CD4-positive, alpha-beta T cell (primary cell): ENCODE measurements around the gene ASPHD2. TPM values are rescaled to one million over a fixed set of nuclear protein-coding genes. Genes with fewer than 3 reads are reported as not detected.

Experiments
- ATAC-seq: fragments of 200-7000 bp; cut with Tn5 transposase; one replicate; pipeline ENCODE4 v1.10.0; 2022; ENCODE audit warnings: mild to moderate bottlenecking; ENCODE audit not compliant: poor library complexity
- CTCF ChIA-PET: fragments of 350-600 bp; sonication (Branson Sonifier 250); formaldehyde crosslinking; loops from one replicate; lab custom pipeline; 2021; ENCODE audit warnings: antibody characterized with exemption, inconsistent platforms; lab: Charles Lee
- POLR2A ChIA-PET: fragments of 350-600 bp; sonication (Branson Sonifier 250); formaldehyde crosslinking; loops from one replicate; lab custom pipeline; 2021; ENCODE audit warnings: antibody characterized with exemption, inconsistent platforms; lab: Charles Lee
- DNase-seq, 14 experiments: peaks; one replicate each; pipeline ENCODE4 v3.0.0-alpha.2; 2013 to 2020; ENCODE audit warnings: mixed read lengths in 2 of 14
- H3K27ac ChIP-seq, 2 donors: one replicate each; pipeline versions ENCODE4 v1.5.1 to v1.7.0; 2013; ENCODE audit warnings: low read length in 2 of 2, low read depth in 1 of 2, mild to moderate bottlenecking in 1 of 2
- H3K27me3 ChIP-seq, 2 experiments: 1 replicate in 1 of 2; 2 replicates in 1 of 2; pipeline versions ENCODE4 v1.6.1 to v1.7.0; 2013; ENCODE audit warnings: low read length in 2 of 2, control low read depth in 1 of 2, mild to moderate bottlenecking in 1 of 2, moderate library complexity in 1 of 2; ENCODE audit not compliant: insufficient read depth in 2 of 2, control insufficient read depth in 1 of 2
- H3K36me3 ChIP-seq: one replicate; pipeline ENCODE4 v1.6.1; 2013; ENCODE audit warnings: low read length, control low read depth; ENCODE audit not compliant: insufficient read depth
- H3K4me1 ChIP-seq: one replicate; pipeline ENCODE4 v1.6.1; 2013; ENCODE audit warnings: low read length, control low read depth; ENCODE audit not compliant: insufficient read depth
- H3K4me3 ChIP-seq: one replicate; pipeline ENCODE4 v1.5.1; 2013; ENCODE audit warnings: mild to moderate bottlenecking, low read length, moderate library complexity
- H3K9me3 ChIP-seq, 2 experiments: 1 replicate in 1 of 2; 2 replicates in 1 of 2; pipeline versions ENCODE4 v1.6.1 to v1.7.0; 2013; ENCODE audit warnings: low read length in 2 of 2, mild to moderate bottlenecking in 2 of 2, control low read depth in 1 of 2, moderate library complexity in 1 of 2; ENCODE audit not compliant: control insufficient read depth in 1 of 2, insufficient read depth in 1 of 2
- H3K27ac Mint-ChIP-seq: one replicate; pipeline ENCODE4 v1.8.0; 2020; ENCODE audit warnings: mixed read lengths
- H3K27me3 Mint-ChIP-seq: one replicate; pipeline ENCODE4 v1.8.0; 2021; ENCODE audit warnings: mixed read lengths
- H3K36me3 Mint-ChIP-seq: one replicate; pipeline ENCODE4 v1.8.0; 2021; ENCODE audit warnings: low read depth, mixed read lengths
- H3K4me1 Mint-ChIP-seq: one replicate; pipeline ENCODE4 v1.8.0; 2021; ENCODE audit warnings: low read depth, mixed read lengths
- H3K4me3 Mint-ChIP-seq: one replicate; pipeline ENCODE4 v1.8.0; 2020; ENCODE audit warnings: mild to moderate bottlenecking, mixed read lengths
- H3K9me3 Mint-ChIP-seq: one replicate; pipeline ENCODE4 v1.8.0; 2020; ENCODE audit warnings: mixed read lengths
- CTCF ChIP-seq: fragments of 200-600 bp; IDR thresholded peaks from one replicate; pipeline ENCODE4 v1.8.0; 2022; ENCODE audit warnings: antibody characterized with exemption, mild to moderate bottlenecking
- intact Hi-C, 2 experiments: fragments of 100-400 bp; cut with DNase I in 1 of 2; cut with micrococcal nuclease in 1 of 2; formaldehyde crosslinking; loops; one replicate each; pipeline versions ENCODE4 v1.15.1 to v1.9.0; 2023 to 2025; cut with DNase I, micrococcal nuclease
- total RNA-seq, 174 experiments: library from RNA in 2 of 174; stranded (reverse) in 2 of 174; gene quantifications; one replicate each; pipeline ENCODE4 v1.2.3 and lab custom pipeline; 2021 to 2026

ASPHD2 gene
- total RNA-seq, 2 experiments from 2014 or later = 0.70 to 0.85 TPM

- intact Hi-C loops = no loop called here
- no peak overlapping the region for H3K4me3 Mint-ChIP-seq
- peaks cover 45% of the 10 kb centered on the region for H3K36me3 ChIP-seq
- H3K4me3 ChIP-seq = no peak overlapping the region
- no peak overlapping the region for H3K27ac ChIP-seq
- H3K27me3 Mint-ChIP-seq = no peaks in the 10 kb centered on the region
- no peaks in the 10 kb centered on the region for H3K9me3 ChIP-seq
- ChIA-PET POLR2A (interaction anchor here (0.8 kb wide), 1 partner anchor 31 kb away, joined by 4 read pairs; the partner anchor contains the start of genes HPS4 and SRRD), CTCF (interaction anchor here (1.3 kb wide), 1 partner anchor 8 kb away, joined by 3 read pairs; no protein-coding TSS in a partner anchor)
- peaks cover 73% of the 10 kb centered on the region for H3K36me3 Mint-ChIP-seq
- no peaks in the 10 kb centered on the region for H3K4me1 ChIP-seq
- no peaks in the 10 kb centered on the region for H3K9me3 Mint-ChIP-seq
- H3K27ac Mint-ChIP-seq = no peak overlapping the region
- no peak for ATAC-seq
- no peak for DNase-seq
- H3K4me1 Mint-ChIP-seq = no peaks in the 10 kb centered on the region
- TF ChIP-seq CTCF = no peak
- H3K27me3 ChIP-seq = no peaks in the 10 kb centered on the region
Observed at GRCh38 chr22:26452236-26453016, 23.4 kb downstream of the ASPHD2 start.

- H3K27me3 Mint-ChIP-seq = no peaks in the 10 kb centered on the region
- Histone ChIP-seq H3K36me3 (peaks cover 53% of the 10 kb centered on the region), H3K27me3 (no peaks in the 10 kb centered on the region), H3K4me1 (no peaks in the 10 kb centered on the region), H3K27ac (no peak overlapping the region), H3K9me3 (no peaks in the 10 kb centered on the region), H3K4me3 (no peak overlapping the region)
- DNase-seq (no peak), ATAC-seq (no peak)
- no peak for TF ChIP-seq CTCF
- H3K4me1 Mint-ChIP-seq = no peaks in the 10 kb centered on the region
- ChIA-PET POLR2A (no interaction called here), CTCF (no interaction called here)
- H3K9me3 Mint-ChIP-seq = no peaks in the 10 kb centered on the region
- no peak overlapping the region for H3K4me3 Mint-ChIP-seq
- H3K36me3 Mint-ChIP-seq = peaks cover 78% of the 10 kb centered on the region
- H3K27ac Mint-ChIP-seq = no peak overlapping the region
- intact Hi-C loops = no loop called here
Observed at GRCh38 chr22:26453216-26453615, 24.2 kb downstream of the ASPHD2 start.

GRCh38 chr22:26453812-26454500 lies 24.9 kb downstream of the ASPHD2 start:
- Mint-ChIP-seq H3K9me3 (no peaks in the 10 kb centered on the region), H3K36me3 (peaks cover 85% of the 10 kb centered on the region), H3K4me1 (no peaks in the 10 kb centered on the region), H3K27ac (no peak overlapping the region), H3K4me3 (no peak overlapping the region), H3K27me3 (no peaks in the 10 kb centered on the region)
- ATAC-seq = no peak
- H3K9me3 ChIP-seq = no peaks in the 10 kb centered on the region
- TF ChIP-seq CTCF = no peak
- ChIA-PET POLR2A (no interaction called here), CTCF (no interaction called here)
- H3K4me1 ChIP-seq = no peaks in the 10 kb centered on the region
- no peak overlapping the region for H3K4me3 ChIP-seq
- DNase-seq = no peak
- H3K27ac ChIP-seq = no peak overlapping the region
- intact Hi-C loops = no loop called here
- H3K27me3 ChIP-seq = no peaks in the 10 kb centered on the region
- H3K36me3 ChIP-seq = peaks cover 58% of the 10 kb centered on the region
